Measurements from ENCODE around the gene ERGIC3. TPM values are rescaled to one million over a fixed set of nuclear protein-coding genes. Genes with fewer than 3 reads are reported as not detected.

The ERGIC3 gene
- total and polyA plus RNA-seq, 10 of the 15 experiments (the other 5 are each of a cell fraction or from before 2014, with no cell fraction given) = 90.4 to 210 (median 139) TPM

GRCh38 chr20:35597186-35597585 lies 55.3 kb downstream of the ERGIC3 start:
- no peaks in the 10 kb centered on the region for H3K9me3 ChIP-seq (replicated peaks; ENCODE audit: control insufficient read depth, insufficient read depth, low read length)
- no peak overlapping the region for H3K9ac ChIP-seq (ENCODE audit: control insufficient read depth, insufficient read depth, low read length)
- DNase-seq (ENCODE audit: low read depth, low spot score) (no peak), ATAC-seq (no peak), FAIRE-seq (no peak)
- peaks cover 9 to 11% of the 10 kb centered on the region in 2 experiments; a peak in 3 of 4 replicates for H3K27me3 ChIP-seq (replicated peaks in 1 of 2; ENCODE audit: control insufficient read depth in 2 of 2, insufficient read depth in 2 of 2, low read length in 1 of 2)
- ChIA-PET CTCF (interaction anchor here (0.8 kb wide), 1 partner anchor 154 kb away, joined by 3 read pairs; no protein-coding TSS in a partner anchor), RAD21 (ENCODE audit: unreplicated experiment) (no interaction called here), SMC1A (ENCODE audit: uncharacterized antibody, unreplicated experiment) (no interaction called here), POLR2A (interaction anchor here (0.6 kb wide), 2 partner anchors 23 to 145 kb away, joined by 3 read pairs; partner anchors contain the start of gene RBM39)
- H3K4me1 ChIP-seq (ENCODE audit: control insufficient read depth, insufficient read depth, low read length) = peaks cover 7% of the 10 kb centered on the region
- WGBS (ENCODE audit: insufficient coverage, insufficient replicate concordance, low lambda C conversion rate, missing lambda C conversion rate) = 36% methylated on average over 2 of the region's 2 CpGs
- TF ChIP-seq KLF5 (IDR thresholded peaks at IDR 0.05; ENCODE audit: partially characterized antibody) = no peak
- no peak for TF ChIP-seq LARP7 (IDR thresholded peaks at IDR 0.05)
- no peak for TF ChIP-seq USF1 (IDR thresholded peaks at IDR 0.05; ENCODE audit: borderline replicate concordance, extremely low read length, insufficient read depth, low read depth, low read length)
- TF ChIP-seq ELK1 (IDR thresholded peaks at IDR 0.05; ENCODE audit: low read depth, low read length) = no peak
- no peak for TF ChIP-seq ZBTB11 (CRISPR knock-in tag; IDR thresholded peaks at IDR 0.05)
- no peak for TF ChIP-seq POLR2AphosphoS5 (IDR thresholded peaks at IDR 0.05; ENCODE audit: low read length)
- no peak for TF ChIP-seq POU2F2 (IDR thresholded peaks at IDR 0.05; ENCODE audit: borderline replicate concordance, low read depth, low read length)
- no peak for TF ChIP-seq E2F8 (IDR thresholded peaks at IDR 0.05; ENCODE audit: low read depth, partially characterized antibody)
- no peak for TF ChIP-seq YBX1 (IDR thresholded peaks at IDR 0.05)
- no peak for TF ChIP-seq SMARCA5 (IDR thresholded peaks at IDR 0.05)
- TF ChIP-seq KDM1A (IDR thresholded peaks at IDR 0.05; ENCODE audit: borderline replicate concordance) = no peak
- no peak for TF ChIP-seq BCL11A (IDR thresholded peaks at IDR 0.05; ENCODE audit: low read depth, low read length)
- H3K4me2 ChIP-seq (ENCODE audit: control insufficient read depth, insufficient read depth) = no peak overlapping the region
- in situ Hi-C loops (cut with MboI) = no loop called here
- no peaks in the 10 kb centered on the region for H4K20me1 ChIP-seq (ENCODE audit: control insufficient read depth, insufficient read depth)
- no peak overlapping the region for H2AFZ ChIP-seq (ENCODE audit: control insufficient read depth, low read depth, low read length)
- H3K36me3 ChIP-seq (ENCODE audit: control insufficient read depth in 2 of 2, insufficient read depth in 2 of 2, low read length in 1 of 2) = no peaks in the 10 kb centered on the region
- BruUV-seq (replicated peaks) = no TSS peak
- H3K4me3 ChIP-seq = no peak overlapping the region
- no peaks in the 10 kb centered on the region for H3K79me2 ChIP-seq (ENCODE audit: control insufficient read depth, insufficient read depth, low read length)
- intact Hi-C loops (cut with micrococcal nuclease; ENCODE audit: unreplicated experiment) = no loop called here
- no peak overlapping the region for H3K27ac ChIP-seq (ENCODE audit: control insufficient read depth, insufficient read depth)

Measured in GM12878 (cell line).